Measurements from ENCODE around the gene LINC01488.

DNA sequence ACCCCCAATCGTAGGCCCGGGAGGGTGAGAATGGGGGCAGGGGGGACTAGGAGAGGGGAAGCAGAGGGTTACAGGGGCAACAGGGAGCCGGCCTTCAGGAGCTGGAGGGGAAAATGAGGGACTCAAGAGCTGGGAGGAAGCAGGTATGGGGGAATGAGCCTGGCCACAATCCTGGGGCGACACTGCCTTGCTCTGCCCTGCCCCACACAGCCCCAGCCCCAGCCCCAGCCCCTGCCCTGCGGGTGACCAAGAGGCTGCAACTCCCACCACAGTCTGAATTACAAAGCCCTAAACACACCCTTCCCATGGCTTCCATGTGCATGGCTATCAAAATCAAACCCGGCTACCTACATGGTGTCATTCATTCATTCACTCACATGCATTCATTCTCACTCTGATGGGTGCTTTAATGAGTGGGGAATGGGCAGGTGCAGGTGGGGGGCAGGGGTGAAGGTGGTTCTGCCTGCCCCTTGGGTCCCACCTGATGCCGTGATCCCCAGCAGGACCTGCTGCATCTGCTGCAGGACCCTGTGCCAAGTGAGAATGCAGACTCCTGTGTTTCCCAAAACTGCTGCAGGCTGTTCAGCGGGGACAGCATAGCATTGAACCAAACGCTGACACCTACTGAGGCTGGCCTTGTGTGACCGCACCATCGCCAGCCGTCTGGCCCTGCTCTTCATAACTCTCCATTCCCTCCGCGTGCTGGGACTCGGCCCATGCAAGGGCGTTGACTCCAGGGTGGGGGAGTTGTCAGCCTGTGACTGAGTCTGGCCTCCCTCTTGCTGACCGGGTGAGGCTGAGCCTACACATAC is 9.5 kb upstream of the LINC01488 start:
- TF ChIP-seq POLR2A (IDR thresholded peaks at IDR 0.05) (no peak), POLR2AphosphoS5 (IDR thresholded peaks at IDR 0.05) (no peak)
- TF ChIP-seq, protein P1, sequence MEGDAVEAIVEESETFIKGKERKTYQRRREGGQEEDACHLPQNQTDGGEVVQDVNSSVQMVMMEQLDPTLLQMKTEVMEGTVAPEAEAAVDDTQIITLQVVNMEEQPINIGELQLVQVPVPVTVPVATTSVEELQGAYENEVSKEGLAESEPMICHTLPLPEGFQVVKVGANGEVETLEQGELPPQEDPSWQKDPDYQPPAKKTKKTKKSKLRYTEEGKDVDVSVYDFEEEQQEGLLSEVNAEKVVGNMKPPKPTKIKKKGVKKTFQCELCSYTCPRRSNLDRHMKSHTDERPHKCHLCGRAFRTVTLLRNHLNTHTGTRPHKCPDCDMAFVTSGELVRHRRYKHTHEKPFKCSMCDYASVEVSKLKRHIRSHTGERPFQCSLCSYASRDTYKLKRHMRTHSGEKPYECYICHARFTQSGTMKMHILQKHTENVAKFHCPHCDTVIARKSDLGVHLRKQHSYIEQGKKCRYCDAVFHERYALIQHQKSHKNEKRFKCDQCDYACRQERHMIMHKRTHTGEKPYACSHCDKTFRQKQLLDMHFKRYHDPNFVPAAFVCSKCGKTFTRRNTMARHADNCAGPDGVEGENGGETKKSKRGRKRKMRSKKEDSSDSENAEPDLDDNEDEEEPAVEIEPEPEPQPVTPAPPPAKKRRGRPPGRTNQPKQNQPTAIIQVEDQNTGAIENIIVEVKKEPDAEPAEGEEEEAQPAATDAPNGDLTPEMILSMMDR (IDR thresholded peaks at IDR 0.05), result no peak

Data from transverse colon (tissue), 4 donors.